Skeletal muscle cell (primary cell): ENCODE measurements around the gene SUFU.

Experiments used
- DNase-seq: peaks from one replicate; pipeline ENCODE4 v3.0.0-alpha.2; 2010; ENCODE audit warnings: low read depth
- H3K4me3 ChIP-seq: 2 replicates; pipeline ENCODE4 v1.5.1; 2011; ENCODE audit warnings: low read depth, mild to moderate bottlenecking, control low read depth, low read length, moderate library complexity

SUFU gene

GRCh38 chr10:102610441-102610887 lies 106.7 kb downstream of the SUFU start:
- no peak overlapping the region for H3K4me3 ChIP-seq
- no peak for DNase-seq

GRCh38 chr10:102611514-102612087 lies 107.8 kb downstream of the SUFU start:
- no peak overlapping the region for H3K4me3 ChIP-seq

GRCh38 chr10:102612964-102613275 lies 109.1 kb downstream of the SUFU start:
- no peak overlapping the region for H3K4me3 ChIP-seq
- no peak for DNase-seq

More at GRCh38 chr10:102611514-102612087, 107.8 kb downstream of the SUFU start:
- DNase-seq, result no peak

- H3K4me3 ChIP-seq, result no peak overlapping the region
- DNase-seq, result no peak
Measured at GRCh38 chr10:102613286-102613685, 109.5 kb downstream of the SUFU start.

- H3K4me3 ChIP-seq, result no peak overlapping the region
- DNase-seq, result no peak
Measured at GRCh38 chr10:102613785-102614184, 110.0 kb downstream of the SUFU start.

- H3K4me3 ChIP-seq, result no peak overlapping the region
- DNase-seq, result no peak
Measured at GRCh38 chr10:102614888-102615287, 111.1 kb downstream of the SUFU start.

- H3K4me3 ChIP-seq, result no peak overlapping the region
- no peak for DNase-seq
Measured at GRCh38 chr10:102615361-102615760, 111.6 kb downstream of the SUFU start.

- no peak overlapping the region for H3K4me3 ChIP-seq
- DNase-seq, result no peak
Measured at GRCh38 chr10:102616066-102616770, 112.4 kb downstream of the SUFU start.

- DNase-seq, result no peak
- H3K4me3 ChIP-seq, result no peak overlapping the region
Measured at GRCh38 chr10:102617041-102617440, 113.3 kb downstream of the SUFU start.

GRCh38 chr10:102617816-102618215 lies 114.0 kb downstream of the SUFU start:
- no peak overlapping the region for H3K4me3 ChIP-seq
- no peak for DNase-seq

- DNase-seq, result no peak
- H3K4me3 ChIP-seq, result no peak overlapping the region
Measured at GRCh38 chr10:102619281-102619981, 115.7 kb downstream of the SUFU start.

- DNase-seq, result no peak
- no peak overlapping the region for H3K4me3 ChIP-seq
Measured at GRCh38 chr10:102620138-102620590, 116.4 kb downstream of the SUFU start.

GRCh38 chr10:102620591-102621442 lies 117.0 kb downstream of the SUFU start:
- DNase-seq, result no peak
- H3K4me3 ChIP-seq, result no peak overlapping the region

- no peak overlapping the region for H3K4me3 ChIP-seq
- DNase-seq, result no peak
Measured at GRCh38 chr10:102621443-102622325, 117.9 kb downstream of the SUFU start.

GRCh38 chr10:102624094-102624493 lies 120.3 kb downstream of the SUFU start:
- DNase-seq, result no peak

GRCh38 chr10:102624751-102625645 lies 121.2 kb downstream of the SUFU start:
- no peak for DNase-seq
- no peak overlapping the region for H3K4me3 ChIP-seq

More at GRCh38 chr10:102624094-102624493, 120.3 kb downstream of the SUFU start:
- H3K4me3 ChIP-seq, result no peak overlapping the region

- H3K4me3 ChIP-seq, result no peak overlapping the region
- no peak for DNase-seq
Measured at GRCh38 chr10:102626026-102626685, 122.4 kb downstream of the SUFU start.
